Activated T-cell treated with anti-CD3 and anti-CD28 coated beads, Interleukin-2, amount 50 U/mL, for 1 hour (primary cell): Measurements from ENCODE around the gene SMIM10L1.

Experiments
- DNase-seq: peaks from one replicate; pipeline ENCODE4 v3.0.0-alpha.2; 2020

Gene SMIM10L1

GRCh38 chr12:11171145-11171968 lies at the start of gene SMIM10L1:
Gene SMIM10L1 (plus strand): TSS chr12:11171194. CDS start chr12:11171357, 163 bp downstream.
- peak; percentile 86 for DNase-seq

GRCh38 chr12:11130382-11130781 lies 40.6 kb upstream of the SMIM10L1 start:
- DNase-seq = no peak

- no peak for DNase-seq
Observed at GRCh38 chr12:11130999-11131398, 40.0 kb upstream of the SMIM10L1 start.

- no peak for DNase-seq
Observed at GRCh38 chr12:11133162-11133561, 37.8 kb upstream of the SMIM10L1 start.

- DNase-seq = no peak
Observed at GRCh38 chr12:11133816-11134215, 37.2 kb upstream of the SMIM10L1 start.

- no peak for DNase-seq
Observed at GRCh38 chr12:11134305-11134704, 36.7 kb upstream of the SMIM10L1 start, which contains the start of gene TAS2R30. Gene TAS2R30 (minus strand): TSS chr12:11134644. CDS start chr12:11134244, 400 bp downstream.

GRCh38 chr12:11136075-11136474 lies 34.9 kb upstream of the SMIM10L1 start:
- no peak for DNase-seq

GRCh38 chr12:11143352-11143751 lies 27.6 kb upstream of the SMIM10L1 start:
- DNase-seq = no peak

GRCh38 chr12:11144297-11144696 lies 26.7 kb upstream of the SMIM10L1 start:
- no peak for DNase-seq

- DNase-seq = no peak
Observed at GRCh38 chr12:11147420-11147819, 23.6 kb upstream of the SMIM10L1 start.

GRCh38 chr12:11150832-11151231 lies 20.2 kb upstream of the SMIM10L1 start:
- DNase-seq = no peak

- DNase-seq = no peak
Observed at GRCh38 chr12:11152725-11153124, 18.3 kb upstream of the SMIM10L1 start.

- DNase-seq = no peak
Observed at GRCh38 chr12:11154400-11154925, 16.5 kb upstream of the SMIM10L1 start.

GRCh38 chr12:11158885-11159444 lies 12.0 kb upstream of the SMIM10L1 start:
- no peak for DNase-seq

GRCh38 chr12:11162502-11162901 lies 8.5 kb upstream of the SMIM10L1 start:
- no peak for DNase-seq

- no peak for DNase-seq
Observed at GRCh38 chr12:11164384-11164783, 6.6 kb upstream of the SMIM10L1 start.

GRCh38 chr12:11166300-11166699 lies 4.7 kb upstream of the SMIM10L1 start:
- DNase-seq = no peak

GRCh38 chr12:11170810-11171144 lies 217 bp upstream of the SMIM10L1 start:
- DNase-seq = no peak

- DNase-seq = no peak
Observed at GRCh38 chr12:11171969-11172675, 1.1 kb downstream of the SMIM10L1 start.

- no peak for DNase-seq
Observed at GRCh38 chr12:11174022-11174421, 3.0 kb downstream of the SMIM10L1 start.

- no peak for DNase-seq
Observed at GRCh38 chr12:11178250-11178649, 7.3 kb downstream of the SMIM10L1 start.

- no peak for DNase-seq
Observed at GRCh38 chr12:11182529-11182928, 11.5 kb downstream of the SMIM10L1 start.

- DNase-seq = no peak
Observed at GRCh38 chr12:11183011-11183410, 12.0 kb downstream of the SMIM10L1 start.

- no peak for DNase-seq
Observed at GRCh38 chr12:11186837-11187236, 15.8 kb downstream of the SMIM10L1 start, which contains the start of gene TAS2R42. Gene TAS2R42 (minus strand): TSS chr12:11186937. CDS start chr12:11186937, 0 bp downstream.
